ENCODE measurements around the gene SNX33. TPM values are rescaled to one million over a fixed set of nuclear protein-coding genes. Genes with fewer than 3 reads are reported as not detected.
A peak's percentile ranks its signal among the peaks of the same experiment; 100 is the strongest.

The SNX33 gene
- total and polyA plus RNA-seq, 2 of the 13 experiments (the other 11 are each of a cell fraction or from before 2014, with no cell fraction given): 11.0 to 11.6 TPM

GRCh38 chr15:75639709-75640482, 7.8 kb upstream of the SNX33 start, which contains the start of gene IMP3 (continued):
- TF ChIP-seq HMGXB3 (CRISPR knock-in tag; IDR thresholded peaks at IDR 0.05; ENCODE audit: borderline replicate concordance) (no peak; the same call in 1 of the 2 replicates), YEATS4 (CRISPR knock-in tag; IDR thresholded peaks at IDR 0.05; ENCODE audit: borderline replicate concordance) (peak; percentile 96), GMEB1 (CRISPR knock-in tag; IDR thresholded peaks at IDR 0.05; ENCODE audit: borderline replicate concordance) (peak; percentile 90), HNRNPH1 (optimal IDR thresholded peaks at IDR 0.05; ENCODE audit: low read depth, low read length) (peak; percentile 95), ZNF672 (CRISPR knock-in tag; IDR thresholded peaks at IDR 0.05) (peak; percentile 73; the same call in 1 of the 2 replicates), SMYD3 (CRISPR knock-in tag; IDR thresholded peaks at IDR 0.05) (peak; percentile 97), RFX1 (IDR thresholded peaks at IDR 0.05) (no peak), ZNF468 (CRISPR knock-in tag; IDR thresholded peaks at IDR 0.05) (no peak), NFYC (CRISPR knock-in tag; IDR thresholded peaks at IDR 0.05) (peak; percentile 95), ZNF747 (CRISPR knock-in tag; IDR thresholded peaks at IDR 0.05; ENCODE audit: borderline replicate concordance) (0 out of 2 replicates have a peak, but pooled peaks have one; percentile 70), ZNF44 (CRISPR knock-in tag; IDR thresholded peaks at IDR 0.05) (peak; percentile 86; the same call in 1 of the 2 replicates), AKNA (CRISPR knock-in tag; IDR thresholded peaks at IDR 0.05; ENCODE audit: borderline replicate concordance) (no peak; the same call in 1 of the 2 replicates)
